IPS DF 6.9 (cell line): ENCODE results near the gene ZNF224.

Experiments used
- DNase-seq: peaks from one replicate; pipeline ENCODE4 v3.0.0-alpha.2; 2013; ENCODE audit warnings: low read depth, low spot score
- H3K27ac ChIP-seq: one replicate; pipeline ENCODE4 v1.5.1; 2013; ENCODE audit warnings: low read length, control low read depth
- H3K27me3 ChIP-seq: 2 replicates; pipeline ENCODE4 v1.6.1; 2013; ENCODE audit warnings: mild to moderate bottlenecking, low read length; ENCODE audit not compliant: control insufficient read depth, insufficient read depth
- H3K36me3 ChIP-seq: 2 replicates; pipeline ENCODE4 v1.6.1; 2013; ENCODE audit warnings: low read length; ENCODE audit not compliant: control insufficient read depth, insufficient read depth
- H3K4me1 ChIP-seq: 2 replicates; pipeline ENCODE4 v1.6.1; 2013; ENCODE audit warnings: low read length; ENCODE audit not compliant: control insufficient read depth, insufficient read depth
- H3K4me3 ChIP-seq: 2 replicates; pipeline ENCODE4 v1.5.1; 2013; ENCODE audit warnings: mild to moderate bottlenecking, low read length
- H3K9me3 ChIP-seq: 2 replicates; pipeline ENCODE4 v1.6.1; 2013; ENCODE audit warnings: low read length, inconsistent platforms; ENCODE audit not compliant: control insufficient read depth, insufficient read depth
- WGBS: extraction: QIAGEN DNeasy Blood & Tissue Kit; methylation state at CpG from one replicate; pipeline ENCODE4 v1.1.7; 2013; ENCODE audit warnings: mixed read lengths, missing lambda C conversion rate; ENCODE audit not compliant: insufficient read length, insufficient coverage; 5-methylcytosine and 5-hydroxymethylcytosine counted together

The ZNF224 gene

GRCh38 chr19:44093931-44094765, at the start of gene ZNF224:
TSS of gene ZNF224 (plus strand) at chr19:44094361. CDS start at chr19:44097874, 3,513 bp downstream.
- no peaks in the 10 kb centered on the region for H3K36me3 ChIP-seq
- H3K4me3 ChIP-seq = peak within 1 kb of the TSS; percentile 95
- no peaks in the 10 kb centered on the region for H3K4me1 ChIP-seq
- no peaks in the 10 kb centered on the region for H3K27me3 ChIP-seq
- no CpG with 5 or more reads among the region's 50 CpGs for WGBS
- H3K9me3 ChIP-seq = 0 out of 2 replicates have a peak, but pooled peaks cover 1% of the 10 kb centered on the region
- DNase-seq = peak; percentile 80
- H3K27ac ChIP-seq = no peak within 1 kb of the TSS

- no peak for DNase-seq
- Histone ChIP-seq H3K4me3 (peak overlapping the region; percentile 24; the same call in 1 of the 2 replicates), H3K27ac (no peak overlapping the region), H3K36me3 (no peaks in the 10 kb centered on the region), H3K4me1 (no peaks in the 10 kb centered on the region), H3K27me3 (no peaks in the 10 kb centered on the region), H3K9me3 (no peaks in the 10 kb centered on the region)
- no CpG with 5 or more reads among the region's 21 CpGs for WGBS
Observed at GRCh38 chr19:44050740-44051649, 43.2 kb upstream of the ZNF224 start.

- Histone ChIP-seq H3K36me3 (no peaks in the 10 kb centered on the region), H3K9me3 (no peaks in the 10 kb centered on the region), H3K4me1 (no peaks in the 10 kb centered on the region), H3K27ac (no peak within 1 kb of the TSS), H3K4me3 (peak within 1 kb of the TSS; percentile 54; the same call in 1 of the 2 replicates), H3K27me3 (no peaks in the 10 kb centered on the region)
- WGBS = no CpG with 5 or more reads among the region's 38 CpGs
- DNase-seq = peak; percentile 91
Observed at GRCh38 chr19:44051650-44052402, 42.3 kb upstream of the ZNF224 start, which contains the start of gene ZNF223. TSS of gene ZNF223 (plus strand) at chr19:44052036. CDS start at chr19:44055177, 3,141 bp downstream.

GRCh38 chr19:44055870-44056269, 38.3 kb upstream of the ZNF224 start:
- no peaks in the 10 kb centered on the region for H3K9me3 ChIP-seq
- no peak overlapping the region for H3K27ac ChIP-seq
- no peaks in the 10 kb centered on the region for H3K27me3 ChIP-seq
- H3K36me3 ChIP-seq = peaks cover 5% of the 10 kb centered on the region; the same call in 1 of the 2 replicates
- H3K4me1 ChIP-seq = no peaks in the 10 kb centered on the region
- H3K4me3 ChIP-seq = no peak overlapping the region
- no CpG with 5 or more reads among the region's 5 CpGs for WGBS
- DNase-seq = no peak

- no CpG with 5 or more reads among the region's 2 CpGs for WGBS
- DNase-seq = no peak
- H3K36me3 ChIP-seq = peaks cover 8% of the 10 kb centered on the region
- H3K4me3 ChIP-seq = no peak overlapping the region
- no peaks in the 10 kb centered on the region for H3K9me3 ChIP-seq
- no peak overlapping the region for H3K27ac ChIP-seq
- no peaks in the 10 kb centered on the region for H3K27me3 ChIP-seq
- H3K4me1 ChIP-seq = no peaks in the 10 kb centered on the region
Observed at GRCh38 chr19:44059229-44059628, 34.9 kb upstream of the ZNF224 start.

GRCh38 chr19:44061038-44061437, 33.1 kb upstream of the ZNF224 start:
- Histone ChIP-seq H3K27me3 (no peaks in the 10 kb centered on the region), H3K36me3 (peaks cover 11% of the 10 kb centered on the region), H3K4me3 (no peak overlapping the region), H3K27ac (no peak overlapping the region), H3K4me1 (no peaks in the 10 kb centered on the region), H3K9me3 (0 out of 2 replicates have a peak, but pooled peaks cover under 1% of the 10 kb centered on the region)
- WGBS = no CpG with 5 or more reads among the region's 1 CpG
- no peak for DNase-seq

- H3K36me3 ChIP-seq = peaks cover 18% of the 10 kb centered on the region; the same call in 1 of the 2 replicates
Observed at GRCh38 chr19:44066305-44066704, 27.9 kb upstream of the ZNF224 start.

GRCh38 chr19:44069415-44069814, 24.7 kb upstream of the ZNF224 start:
- Histone ChIP-seq H3K27me3 (no peaks in the 10 kb centered on the region), H3K36me3 (peaks cover 14% of the 10 kb centered on the region; the same call in 1 of the 2 replicates), H3K4me3 (no peak overlapping the region), H3K4me1 (no peaks in the 10 kb centered on the region; the same call in 1 of the 2 replicates), H3K27ac (no peak overlapping the region), H3K9me3 (peaks cover 3% of the 10 kb centered on the region; the same call in 1 of the 2 replicates)
- no CpG with 5 or more reads among the region's 1 CpG for WGBS
- DNase-seq = no peak

More at GRCh38 chr19:44066305-44066704, 27.9 kb upstream of the ZNF224 start:
- peaks cover 3% of the 10 kb centered on the region; the same call in 1 of the 2 replicates for H3K9me3 ChIP-seq
- WGBS = no CpG with 5 or more reads among the region's 3 CpGs
- H3K27ac ChIP-seq = no peak overlapping the region
- no peak overlapping the region for H3K4me3 ChIP-seq
- DNase-seq = no peak
- H3K27me3 ChIP-seq = no peaks in the 10 kb centered on the region
- no peaks in the 10 kb centered on the region for H3K4me1 ChIP-seq

GRCh38 chr19:44071824-44072542, 22.2 kb upstream of the ZNF224 start, which contains the start of gene ZNF284:
TSS of gene ZNF284 (plus strand) at chr19:44072159. CDS start at chr19:44076390, 4,231 bp downstream.
- WGBS = no CpG with 5 or more reads among the region's 40 CpGs
- 0 out of 2 replicates have a peak, but pooled peaks cover 3% of the 10 kb centered on the region for H3K36me3 ChIP-seq
- H3K27ac ChIP-seq = no peak within 1 kb of the TSS
- DNase-seq = peak; percentile 63
- peak within 1 kb of the TSS; percentile 52; the same call in 1 of the 2 replicates for H3K4me3 ChIP-seq
- H3K4me1 ChIP-seq = no peaks in the 10 kb centered on the region; the same call in 1 of the 2 replicates
- no peaks in the 10 kb centered on the region for H3K27me3 ChIP-seq
- H3K9me3 ChIP-seq = no peaks in the 10 kb centered on the region
